GM19468 (cell line): ENCODE results near the gene EZH2.

Source experiments
- ATAC-seq: cut with Tn5 transposase; IDR thresholded peaks from one replicate; pipeline ENCODE4 v1.9.1; 2021; ENCODE audit warnings: mild to moderate bottlenecking, moderate library complexity, moderate number of reproducible peaks; ENCODE audit not compliant: unreplicated experiment; ENCODE audit errors: extremely low read depth

Gene EZH2

DNA sequence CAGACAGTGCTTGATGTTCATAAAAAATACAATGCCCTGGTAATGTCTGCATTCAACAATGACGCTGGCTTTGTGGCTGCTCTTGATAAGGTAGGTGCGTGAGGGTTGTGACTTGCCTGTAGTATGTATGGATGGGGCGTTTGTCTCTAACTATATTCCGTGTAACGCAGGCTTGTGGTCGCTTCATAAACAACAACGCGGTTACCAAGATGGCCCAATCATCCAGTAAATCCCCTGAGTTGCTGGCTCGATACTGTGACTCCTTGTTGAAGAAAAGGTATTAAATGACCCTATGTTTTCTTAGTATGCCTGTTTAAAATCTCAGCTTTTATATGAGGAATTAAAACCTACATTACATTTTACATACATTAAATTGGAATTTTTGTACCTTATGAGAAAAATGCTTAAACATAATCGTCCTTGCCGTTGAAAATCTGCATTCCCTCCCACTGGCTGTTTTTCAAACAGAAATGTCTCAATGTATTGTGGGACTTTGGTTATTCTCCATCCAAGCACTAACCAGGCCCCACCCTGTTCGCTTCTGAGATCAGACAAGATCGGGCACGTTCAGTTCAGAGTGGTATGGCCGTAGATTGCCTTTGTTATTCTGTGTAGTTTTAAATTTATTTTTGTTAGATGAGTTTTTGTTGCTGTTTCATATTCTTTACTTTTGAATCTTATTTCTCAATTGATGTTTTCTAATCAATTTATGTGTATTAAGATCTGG lies 100.1 kb downstream of the EZH2 start:
- no peak for ATAC-seq

DNA sequence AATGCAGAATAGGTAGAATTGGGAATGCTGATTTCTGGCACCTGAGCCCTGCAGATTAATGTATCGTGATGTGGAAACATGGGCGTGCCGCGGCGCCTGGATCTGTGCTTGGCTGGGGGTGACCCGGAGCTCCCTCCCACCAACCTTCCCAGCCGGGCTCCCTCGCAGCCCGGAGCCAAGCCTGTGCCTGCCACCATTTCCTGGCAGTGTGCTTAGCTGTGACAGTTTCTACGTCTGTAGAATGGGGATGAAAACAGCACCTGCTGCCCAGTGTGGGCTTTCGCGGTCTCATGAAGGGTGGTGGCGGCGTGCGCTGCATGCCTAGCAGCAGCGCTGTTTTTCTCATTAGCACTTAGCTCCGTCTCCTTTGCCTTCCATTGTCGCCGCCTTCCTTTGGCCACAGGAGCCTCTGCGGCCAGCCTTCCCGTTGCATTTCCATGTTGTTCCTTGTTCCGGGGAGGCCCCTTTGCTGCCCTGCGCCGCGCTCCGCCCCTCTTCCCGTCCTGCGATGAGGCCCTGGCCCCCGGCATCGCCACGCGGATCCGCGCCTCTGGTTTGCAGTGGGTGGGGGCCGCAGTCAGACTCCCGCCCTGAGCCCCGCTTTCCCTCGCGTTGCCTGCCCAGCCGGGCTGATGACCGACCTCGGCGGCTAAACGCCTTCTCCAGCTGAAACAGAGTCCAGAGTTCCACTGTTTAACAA lies 101.2 kb downstream of the EZH2 start:
- ATAC-seq = no peak

DNA sequence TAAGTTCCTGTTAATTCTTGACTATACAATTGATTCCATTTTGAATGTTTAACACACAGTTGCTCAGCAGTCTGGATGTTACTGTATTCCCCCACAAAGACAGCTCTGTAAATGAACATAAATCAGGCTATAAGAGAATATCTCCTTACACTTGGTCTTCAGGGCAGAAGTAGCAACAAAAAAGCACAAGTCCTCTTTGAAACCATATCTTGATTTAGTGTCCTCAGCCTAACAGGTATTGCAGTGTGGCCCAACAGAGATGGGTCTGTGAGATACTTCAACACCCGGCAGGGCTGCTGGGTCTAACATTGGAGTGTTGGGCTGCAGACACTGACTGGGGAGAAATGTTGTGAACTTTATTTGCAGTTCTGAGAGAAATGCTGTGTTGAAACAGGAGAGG lies 109.6 kb downstream of the EZH2 start:
- no peak for ATAC-seq

DNA sequence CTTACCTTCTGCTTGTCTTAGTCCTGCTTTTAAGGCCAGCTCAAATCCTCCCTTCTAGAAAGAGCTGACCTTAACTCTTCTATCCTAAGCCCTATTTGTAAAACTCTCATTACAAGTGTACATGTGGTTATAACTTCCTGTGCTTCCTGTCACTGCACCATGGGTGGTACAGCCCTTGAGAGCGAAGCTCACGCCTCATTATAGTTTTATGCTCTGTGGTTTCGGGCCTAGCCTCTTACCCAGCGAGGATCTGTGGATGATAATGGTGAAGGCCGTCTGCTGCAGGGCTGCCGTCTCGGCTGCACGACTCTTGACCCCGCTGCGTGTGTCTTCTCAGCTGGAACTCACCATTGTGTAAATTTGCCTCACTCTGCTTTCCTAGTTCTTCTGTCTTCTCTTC lies 110.8 kb downstream of the EZH2 start:
- ATAC-seq = no peak

DNA sequence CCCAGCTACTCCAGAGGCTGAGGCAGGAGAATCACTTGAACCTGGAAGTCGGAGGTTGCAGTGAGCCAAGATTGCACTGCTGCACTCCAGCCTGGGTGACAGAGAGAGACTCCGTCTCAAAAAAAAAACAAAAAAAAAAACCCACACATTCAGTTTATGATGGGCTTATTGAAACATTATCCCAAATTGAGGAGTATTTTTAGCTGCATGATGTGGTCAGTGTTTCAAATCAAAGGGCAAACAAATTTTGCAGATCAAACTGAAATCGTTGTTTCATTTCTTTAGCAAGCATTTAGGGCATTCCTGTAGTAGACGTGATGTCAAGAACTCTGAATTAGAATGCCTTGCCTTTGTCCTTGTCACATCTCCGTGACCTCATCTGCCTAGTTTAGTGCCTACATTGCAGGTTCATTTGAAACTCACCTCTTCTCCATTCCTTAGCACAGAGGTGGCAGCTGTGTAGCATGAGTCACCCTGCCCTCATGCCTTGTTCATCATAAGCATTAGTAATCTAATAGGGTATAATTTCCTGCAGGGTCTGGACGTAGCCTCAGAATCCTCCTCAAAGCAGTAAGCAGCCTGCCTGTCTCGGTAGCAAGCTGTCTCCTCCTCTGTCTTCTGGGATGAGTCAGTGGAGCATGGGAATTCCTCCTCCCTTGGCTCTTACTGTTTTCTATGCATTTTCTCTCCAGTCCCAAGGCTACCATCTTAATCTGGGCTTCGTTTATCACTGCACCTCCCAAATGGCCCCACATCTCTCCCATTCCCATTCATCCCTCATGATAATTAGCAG lies 111.6 kb downstream of the EZH2 start:
- ATAC-seq = no peak

DNA sequence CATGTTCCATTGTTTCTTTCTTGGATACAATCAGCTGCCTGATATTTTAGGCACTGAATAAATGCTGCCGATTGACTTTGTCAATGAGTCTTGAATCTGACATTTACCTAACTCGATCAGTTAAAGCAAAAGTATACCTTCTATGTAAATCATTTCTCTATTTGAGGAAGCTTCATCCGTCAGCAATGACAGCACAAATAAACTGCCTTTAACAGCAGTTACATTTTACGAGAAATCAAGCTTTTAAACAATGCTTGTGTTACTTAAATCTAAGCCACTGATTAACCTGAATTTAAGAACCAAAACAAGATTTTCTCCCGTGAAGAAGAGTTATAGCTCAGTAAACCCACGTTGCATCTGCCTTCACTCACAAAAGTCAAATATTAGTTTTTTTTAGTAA lies 114.1 kb downstream of the EZH2 start:
- no peak for ATAC-seq

DNA sequence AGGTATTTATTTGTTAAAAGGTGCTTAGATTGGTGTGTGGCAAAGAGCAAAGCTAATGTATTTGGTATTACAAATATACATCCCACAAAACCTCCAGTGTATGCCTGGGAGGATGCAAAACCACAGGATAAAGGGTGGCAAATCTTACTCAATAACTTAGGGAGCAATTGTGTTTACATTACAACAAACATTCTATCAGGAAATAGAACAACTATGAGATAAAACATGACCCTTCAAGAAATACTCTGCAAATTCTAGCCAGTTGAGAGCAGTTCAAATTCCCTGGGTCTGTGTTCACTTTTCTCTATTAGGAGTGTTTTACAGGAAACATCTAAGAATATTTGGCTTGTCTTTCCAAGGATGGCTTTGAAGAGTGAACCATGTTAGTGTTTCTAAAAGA lies 120.5 kb downstream of the EZH2 start:
- no peak for ATAC-seq

DNA sequence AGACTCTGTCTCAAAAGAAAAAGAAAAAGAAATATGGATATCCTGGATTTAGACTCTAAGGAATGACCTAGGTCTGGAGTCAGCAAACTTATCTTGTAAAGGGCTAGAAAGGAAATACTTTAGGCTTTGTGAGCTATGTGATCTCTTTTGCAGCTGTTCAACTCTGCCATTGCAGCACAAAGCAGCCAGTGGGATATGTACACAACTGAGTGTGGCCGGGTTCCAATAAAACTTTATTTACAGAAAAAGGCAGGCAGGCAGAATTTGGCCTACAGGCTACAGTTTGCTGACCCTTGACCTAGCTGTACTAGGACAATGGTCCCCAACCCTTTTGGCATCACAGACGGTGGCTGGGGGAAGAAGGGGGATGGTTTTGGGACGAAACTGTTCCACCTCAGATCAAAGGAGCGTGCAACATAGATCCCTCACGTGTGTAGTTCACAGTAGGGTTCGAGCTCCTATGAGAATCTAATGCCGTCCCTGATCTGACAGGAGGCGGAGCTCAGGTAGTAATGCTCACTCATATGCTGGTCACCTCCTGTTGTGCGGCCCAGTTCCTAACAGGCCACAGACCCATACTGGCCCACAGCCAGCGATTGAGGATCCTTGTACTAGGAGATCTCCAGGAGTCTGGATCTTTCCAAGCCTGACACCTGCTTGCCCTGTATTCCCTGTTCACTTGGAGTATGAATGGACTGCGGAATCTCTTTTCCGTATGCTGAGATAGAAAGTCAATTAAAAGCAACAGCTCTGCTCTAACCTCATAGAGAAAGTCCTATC lies 122.4 kb downstream of the EZH2 start:
- ATAC-seq = no peak
